Esophagus squamous epithelium (tissue), 4 donors: ENCODE results near the gene DTX1.

Experiments used
- POLR2A ChIP-seq, 4 donors: fragments of 450-650 bp; IDR thresholded peaks; one replicate each; pipeline ENCODE4 v1.6.1; 2017; ENCODE audit warnings: antibody characterized with exemption in 4 of 4, mild to moderate bottlenecking in 4 of 4, moderate library complexity in 3 of 4
- TF ChIP-seq, protein P1 (sequence below), 6 experiments: fragments of 450-650 bp in 4 of 6; fragments of 200-600 bp in 2 of 6; sonication (generic) in 2 of 6; IDR thresholded peaks; one replicate each; pipeline ENCODE4 v1.5.1; 2016 to 2019; ENCODE audit warnings: antibody characterized with exemption in 6 of 6, mild to moderate bottlenecking in 4 of 6, moderate library complexity in 4 of 6

DNA sequence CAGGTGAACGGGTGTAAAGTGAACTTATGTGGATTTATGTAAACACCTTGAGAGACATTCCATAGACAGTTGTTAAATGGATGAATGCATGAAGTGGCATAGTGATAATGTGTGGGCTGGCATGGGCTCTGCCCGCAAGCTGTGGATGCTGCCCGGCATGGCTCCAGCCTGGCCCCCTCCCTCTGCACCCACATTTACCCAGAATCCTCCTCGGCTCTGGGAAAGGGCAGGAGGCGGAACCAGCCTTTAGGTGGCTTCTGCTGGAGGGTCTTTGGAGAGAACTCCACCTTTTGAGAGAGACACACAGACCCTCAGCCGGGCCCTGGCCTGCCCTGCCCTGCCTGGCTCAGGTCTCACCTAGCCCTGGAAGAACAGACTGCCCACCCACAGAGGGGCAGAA is 60.3 kb downstream of the DTX1 start:
- TF ChIP-seq, protein P1, sequence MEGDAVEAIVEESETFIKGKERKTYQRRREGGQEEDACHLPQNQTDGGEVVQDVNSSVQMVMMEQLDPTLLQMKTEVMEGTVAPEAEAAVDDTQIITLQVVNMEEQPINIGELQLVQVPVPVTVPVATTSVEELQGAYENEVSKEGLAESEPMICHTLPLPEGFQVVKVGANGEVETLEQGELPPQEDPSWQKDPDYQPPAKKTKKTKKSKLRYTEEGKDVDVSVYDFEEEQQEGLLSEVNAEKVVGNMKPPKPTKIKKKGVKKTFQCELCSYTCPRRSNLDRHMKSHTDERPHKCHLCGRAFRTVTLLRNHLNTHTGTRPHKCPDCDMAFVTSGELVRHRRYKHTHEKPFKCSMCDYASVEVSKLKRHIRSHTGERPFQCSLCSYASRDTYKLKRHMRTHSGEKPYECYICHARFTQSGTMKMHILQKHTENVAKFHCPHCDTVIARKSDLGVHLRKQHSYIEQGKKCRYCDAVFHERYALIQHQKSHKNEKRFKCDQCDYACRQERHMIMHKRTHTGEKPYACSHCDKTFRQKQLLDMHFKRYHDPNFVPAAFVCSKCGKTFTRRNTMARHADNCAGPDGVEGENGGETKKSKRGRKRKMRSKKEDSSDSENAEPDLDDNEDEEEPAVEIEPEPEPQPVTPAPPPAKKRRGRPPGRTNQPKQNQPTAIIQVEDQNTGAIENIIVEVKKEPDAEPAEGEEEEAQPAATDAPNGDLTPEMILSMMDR (IDR thresholded peaks at IDR 0.05), result no peak
- no peak for TF ChIP-seq POLR2A (IDR thresholded peaks at IDR 0.05)
